ENCODE measurements around the gene FOXB1.

FOXB1 gene

GRCh38 chr15:60004009-60004845 lies at the start of gene FOXB1:
Gene FOXB1, plus strand, starts transcription at chr15:60004311. Its CDS starts 653 bp downstream, at chr15:60004964.
- peak; percentile 19 for DNase-seq

- no peak for DNase-seq
Measured at GRCh38 chr15:59958288-59958687, 45.8 kb upstream of the FOXB1 start.

DNA sequence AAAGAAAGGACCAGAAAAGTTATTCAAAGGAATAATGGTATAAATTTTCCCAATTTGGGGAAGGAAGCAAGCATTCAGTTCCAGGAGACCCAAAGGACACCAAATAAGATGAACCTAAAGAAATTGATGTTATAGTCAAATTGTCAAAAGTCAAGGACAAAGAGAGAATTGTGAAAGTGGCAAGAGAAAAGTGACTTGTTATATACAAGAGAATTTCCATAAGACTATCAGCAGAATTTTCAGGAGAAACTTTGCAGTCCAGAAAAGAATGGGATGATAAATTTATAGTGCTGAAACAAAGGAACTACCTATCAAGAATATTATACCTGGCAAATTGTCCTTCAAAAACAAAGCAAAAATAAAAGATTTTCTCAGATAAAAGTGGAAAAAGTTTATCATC lies 43.8 kb upstream of the FOXB1 start:
- DNase-seq = no peak

- no peak for DNase-seq
Measured at GRCh38 chr15:59963322-59963721, 40.8 kb upstream of the FOXB1 start.

- DNase-seq = no peak
Measured at GRCh38 chr15:59963925-59964324, 40.2 kb upstream of the FOXB1 start.

GRCh38 chr15:59965741-59966140 lies 38.4 kb upstream of the FOXB1 start:
- DNase-seq = no peak

DNA sequence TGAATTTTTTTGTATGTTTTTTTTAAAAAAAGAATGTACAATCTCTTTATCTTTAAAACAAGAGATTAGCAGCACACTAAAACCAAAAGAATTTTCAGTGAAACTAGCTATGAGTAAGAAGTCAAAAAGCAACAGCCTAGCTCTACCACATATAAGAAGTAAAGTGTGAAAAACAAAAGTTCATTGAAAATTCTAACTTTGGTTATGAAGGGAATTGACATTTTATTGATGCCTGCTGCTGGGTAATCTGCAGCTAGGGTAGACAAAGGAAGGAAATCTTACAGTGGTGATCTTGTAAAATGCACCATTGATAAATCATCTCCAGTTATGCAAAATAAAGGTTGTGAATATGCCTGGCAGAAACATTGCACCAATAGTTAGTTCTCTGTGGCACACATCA lies 37.8 kb upstream of the FOXB1 start:
- no peak for DNase-seq

DNA sequence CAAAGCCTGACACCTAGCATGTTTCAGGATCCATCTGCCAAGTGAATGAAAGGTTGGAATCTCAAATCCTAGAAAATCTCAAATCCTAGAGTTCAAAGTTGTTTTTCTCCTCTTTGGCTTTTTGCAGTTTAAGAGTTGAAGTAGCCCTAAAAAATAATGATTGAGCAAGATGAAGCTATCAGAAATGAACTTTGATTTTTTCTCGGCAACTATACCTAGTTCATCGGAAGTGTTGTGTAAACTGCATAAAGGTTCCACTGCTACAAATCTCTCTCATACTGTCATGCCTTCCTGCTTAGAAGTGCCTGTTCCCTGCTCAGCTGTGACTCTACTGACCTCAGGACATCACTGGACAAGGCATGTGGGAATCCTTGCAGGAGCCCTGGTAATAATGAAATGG lies 35.8 kb upstream of the FOXB1 start:
- no peak for DNase-seq

- no peak for DNase-seq
Measured at GRCh38 chr15:59972241-59972640, 31.9 kb upstream of the FOXB1 start.

DNA sequence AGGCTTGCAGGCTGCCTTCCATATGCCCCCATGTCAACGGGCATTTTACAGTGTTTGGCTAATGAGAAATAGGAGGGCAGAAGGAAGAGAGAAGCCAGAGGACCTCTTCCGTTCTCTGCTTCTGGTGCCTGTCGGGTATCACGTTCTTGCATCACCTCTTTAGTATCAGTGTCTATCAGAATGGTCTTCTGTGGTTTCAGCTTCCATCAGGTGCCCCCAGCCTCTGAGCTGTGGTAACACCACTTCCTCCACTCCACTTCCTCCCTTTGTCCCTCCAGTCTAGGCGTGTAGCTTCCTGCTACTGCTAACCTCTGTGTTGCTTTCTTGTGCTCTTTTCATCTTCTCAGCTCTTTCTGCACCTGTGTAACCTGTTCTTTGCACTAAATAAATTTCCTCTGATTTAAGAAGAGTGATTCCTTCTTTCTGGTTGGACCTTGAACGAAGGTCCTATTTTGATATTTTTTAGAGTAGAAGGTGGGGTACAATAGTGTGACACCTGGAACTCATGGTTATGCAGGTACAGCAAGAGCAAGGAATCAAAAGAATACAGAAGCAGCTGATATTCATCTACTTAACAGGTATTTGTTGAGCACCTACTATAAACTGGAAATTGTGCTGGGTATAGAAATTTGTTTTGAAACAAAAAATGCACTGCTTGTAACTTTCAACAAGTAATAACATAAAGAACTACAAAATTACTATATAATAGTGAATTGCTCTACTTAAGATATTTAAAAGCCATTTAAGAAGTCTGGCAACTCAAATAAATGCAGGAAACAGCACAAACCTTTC lies 27.4 kb upstream of the FOXB1 start:
- no peak for DNase-seq

DNA sequence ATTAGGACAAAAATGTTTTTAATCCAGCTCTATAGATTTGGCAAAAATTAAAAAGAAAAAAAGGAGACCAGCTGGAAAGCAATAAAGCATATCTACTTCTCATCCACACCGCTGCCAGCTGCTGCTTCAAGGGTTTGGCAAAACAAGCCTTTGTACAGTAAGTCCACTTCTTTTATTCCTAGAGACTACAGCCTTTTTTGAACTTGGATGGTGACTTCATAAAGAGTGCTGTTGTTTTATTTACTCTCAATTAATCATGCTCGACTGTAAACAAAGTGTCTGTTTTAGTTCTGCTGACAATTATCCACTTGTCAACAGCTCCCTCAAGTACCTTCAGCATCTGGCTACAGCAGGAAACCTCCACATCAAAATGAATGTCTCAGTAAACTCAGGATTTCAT lies 12.3 kb upstream of the FOXB1 start:
- peak; percentile 63 for DNase-seq

DNA sequence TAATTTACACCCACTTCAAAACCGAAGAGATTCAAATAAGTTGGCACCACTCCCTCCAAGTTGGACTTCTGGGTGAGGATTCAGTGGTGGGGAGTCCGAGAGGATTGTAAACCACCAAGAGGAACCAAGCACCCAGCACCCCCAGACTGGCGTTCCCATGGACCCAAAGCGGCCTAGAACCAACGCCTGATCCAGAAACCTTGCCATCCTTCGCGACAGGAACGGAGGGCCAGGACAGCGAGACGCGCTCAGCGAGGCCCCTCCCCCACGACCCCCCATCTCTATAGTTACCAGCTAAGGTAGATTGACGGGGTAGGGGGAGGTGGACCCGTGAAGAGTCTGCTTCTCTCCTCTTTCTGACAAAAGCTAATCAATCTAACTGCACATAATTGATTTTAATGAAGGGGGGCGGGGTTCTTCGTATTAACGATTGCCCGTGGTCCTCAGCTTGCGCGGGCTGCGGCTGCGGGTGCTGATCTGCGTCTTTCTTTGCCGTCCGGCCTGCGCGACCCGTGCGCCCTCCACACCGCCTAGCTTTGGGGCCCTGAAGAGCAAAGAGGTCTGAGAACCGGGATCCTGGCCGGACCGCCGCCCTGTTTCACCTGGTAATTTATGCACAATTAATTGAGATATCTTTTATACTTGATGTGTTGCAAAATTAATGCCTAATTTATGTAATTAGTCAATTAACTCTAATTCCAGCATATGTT lies 10.9 kb upstream of the FOXB1 start:
- DNase-seq = no peak

GRCh38 chr15:59993950-59994401 lies 10.1 kb upstream of the FOXB1 start:
- DNase-seq = no peak

GRCh38 chr15:59994526-59994887 lies 9.6 kb upstream of the FOXB1 start:
- no peak for DNase-seq

GRCh38 chr15:59994888-59995557 lies 9.1 kb upstream of the FOXB1 start:
- DNase-seq = no peak

- no peak for DNase-seq
Measured at GRCh38 chr15:59995568-59996297, 8.4 kb upstream of the FOXB1 start.

GRCh38 chr15:59996298-59997041 lies 7.6 kb upstream of the FOXB1 start:
- DNase-seq = no peak

DNA sequence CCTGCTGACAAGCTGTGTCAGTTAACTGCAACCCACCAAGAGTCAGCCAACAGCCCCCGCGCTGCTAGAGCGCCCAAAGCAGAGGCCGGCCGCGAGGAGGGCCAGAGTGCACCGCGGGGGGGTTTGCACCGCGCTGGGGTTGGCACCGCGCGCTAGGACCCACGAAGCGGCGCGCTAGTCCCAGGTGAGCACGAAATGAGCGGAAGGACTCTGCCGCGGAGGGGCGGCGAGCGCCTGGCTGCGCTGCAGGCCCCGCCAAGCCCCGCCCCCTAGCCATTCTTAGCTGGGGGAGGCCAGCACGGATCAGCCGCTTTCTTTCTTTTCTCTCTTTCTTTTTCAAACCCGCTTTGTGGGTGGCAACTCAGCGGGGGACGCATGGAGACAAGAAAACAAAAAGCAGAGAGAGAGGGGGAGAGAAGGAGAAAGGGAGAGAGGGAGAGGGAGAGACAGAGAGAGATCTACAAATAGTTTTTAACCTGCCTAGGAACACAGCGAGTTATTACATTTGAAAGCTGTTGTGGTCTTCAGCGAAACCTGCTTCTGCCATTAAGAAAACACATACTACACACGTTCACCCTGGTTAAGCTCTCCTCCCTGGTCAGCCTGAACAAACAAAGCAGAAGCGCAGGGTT lies 6.9 kb upstream of the FOXB1 start:
- DNase-seq = peak; percentile 47

DNA sequence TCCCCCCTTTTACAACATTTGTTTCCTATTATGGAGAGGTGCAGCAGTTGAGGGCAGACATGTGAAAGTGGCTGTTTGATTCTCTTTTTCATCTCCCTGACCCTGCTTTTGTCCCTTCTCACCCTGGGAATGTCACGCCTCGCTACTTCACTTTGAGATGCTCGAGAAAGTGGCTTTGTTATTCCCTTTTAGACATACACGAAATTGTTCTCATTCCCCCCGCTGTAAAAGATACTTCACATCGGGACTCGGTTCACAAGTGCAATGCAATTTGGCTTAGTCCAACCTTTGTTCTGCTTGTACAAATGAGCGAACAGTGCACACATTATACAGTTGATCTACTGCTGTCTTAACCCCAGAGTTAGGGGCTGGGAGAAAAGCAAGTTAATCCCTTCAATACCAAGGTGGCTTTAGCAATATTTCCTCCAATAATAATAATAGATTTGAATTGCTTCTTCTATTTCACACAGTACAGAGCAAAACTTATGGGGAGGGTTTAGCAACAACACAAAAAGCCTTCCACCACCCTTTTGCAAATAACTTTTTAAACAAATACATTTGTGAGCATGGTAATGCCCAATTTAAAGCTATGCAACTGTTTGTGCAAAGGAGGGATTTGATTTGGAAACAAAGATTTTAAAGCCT lies 5.7 kb upstream of the FOXB1 start:
- no peak for DNase-seq

DNA sequence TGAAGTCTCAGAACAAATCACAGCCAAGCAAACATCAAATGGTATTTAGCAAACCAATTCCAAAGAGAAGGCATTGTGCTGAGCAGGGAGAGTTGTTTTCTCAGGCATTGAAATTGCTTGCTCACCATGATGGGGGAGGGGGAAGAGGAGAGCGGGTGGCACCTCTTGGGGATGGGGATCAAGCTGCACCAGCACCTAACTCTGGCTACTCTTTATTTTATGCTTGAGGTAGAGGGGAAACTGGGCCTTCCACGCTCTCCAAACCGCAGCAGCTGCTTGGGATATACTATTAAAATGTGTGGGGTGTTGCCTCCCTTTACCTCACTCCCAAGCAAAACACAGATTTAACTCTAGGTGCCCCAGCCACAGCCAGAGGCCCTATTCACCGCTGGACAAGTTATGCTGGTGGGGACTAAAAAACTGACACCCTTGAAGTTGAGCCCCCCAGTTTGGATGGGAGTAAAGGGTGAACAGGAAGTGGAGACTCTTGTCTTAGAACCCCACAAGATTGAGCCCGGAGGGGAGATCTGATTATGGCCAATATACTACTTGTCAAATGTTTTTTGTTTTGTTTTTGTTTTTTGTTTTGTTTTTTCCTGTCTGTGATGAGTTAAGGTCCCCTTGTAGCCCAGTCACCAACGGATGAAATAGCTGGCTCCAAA lies 5.0 kb upstream of the FOXB1 start:
- no peak for DNase-seq
